Skeletal muscle satellite cell (primary cell): ENCODE results near the gene SP110.
A peak's percentile ranks its signal among the peaks of the same experiment; 100 is the strongest.
"Not testable (repeated sequence)": the region's sequence is repeated elsewhere in the genome, so short reads cannot be mapped to it uniquely, and the experiment has no call there.

Source experiments
- H3K27me3 ChIP-seq: 2 replicates; pipeline ENCODE4 v1.7.0; 2013; ENCODE audit warnings: low read length; ENCODE audit not compliant: control insufficient read depth, insufficient read depth
- H3K36me3 ChIP-seq: 2 replicates; pipeline ENCODE4 v1.7.0; 2013; ENCODE audit warnings: mild to moderate bottlenecking, control low read depth, low read length; ENCODE audit not compliant: insufficient read depth
- H3K4me1 ChIP-seq: 2 replicates; pipeline ENCODE4 v1.7.0; 2013; ENCODE audit warnings: low read length; ENCODE audit not compliant: control insufficient read depth, insufficient read depth
- H3K4me2 ChIP-seq: 2 replicates; pipeline ENCODE4 v1.7.0; 2013; ENCODE audit warnings: mild to moderate bottlenecking, low read length
- H3K4me3 ChIP-seq: 2 replicates; pipeline ENCODE4 v1.7.0; 2013; ENCODE audit warnings: low read length
- H3K9ac ChIP-seq: 2 replicates; pipeline ENCODE4 v1.7.0; 2013; ENCODE audit warnings: mild to moderate bottlenecking, low read depth, low read length, moderate library complexity
- H3K9me3 ChIP-seq: replicated peaks from 2 replicates; pipeline ENCODE4 v1.7.0; 2013; ENCODE audit warnings: mild to moderate bottlenecking, control low read depth, low read length

Gene SP110

DNA sequence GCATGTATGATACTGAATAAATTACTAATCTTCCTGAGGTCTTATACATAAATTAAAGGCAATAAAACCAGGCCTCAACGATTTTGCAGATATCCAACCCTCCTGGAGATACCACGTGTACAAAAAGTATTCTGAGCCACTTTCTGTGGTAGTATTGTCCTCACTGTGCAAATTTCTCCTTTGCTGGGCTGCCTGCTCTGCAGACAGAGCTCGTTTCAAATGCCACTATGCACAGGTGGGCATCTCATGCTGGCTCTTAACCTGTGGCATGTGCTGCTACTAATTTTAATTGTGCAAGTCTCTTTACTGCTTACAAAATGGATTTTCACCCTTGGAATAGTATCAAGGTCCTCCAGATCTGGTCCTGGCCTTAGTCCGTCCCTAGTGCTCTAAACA, 84.7 kb downstream of the SP110 start:
- H3K27me3 ChIP-seq: no peaks in the 10 kb centered on the region
- H3K9me3 ChIP-seq: peaks cover 8% of the 10 kb centered on the region
- peaks cover 14% of the 10 kb centered on the region for H3K4me1 ChIP-seq
- no peak overlapping the region for H3K9ac ChIP-seq
- H3K36me3 ChIP-seq: no peaks in the 10 kb centered on the region
- H3K4me3 ChIP-seq: no peak overlapping the region
- H3K4me2 ChIP-seq: no peak overlapping the region

DNA sequence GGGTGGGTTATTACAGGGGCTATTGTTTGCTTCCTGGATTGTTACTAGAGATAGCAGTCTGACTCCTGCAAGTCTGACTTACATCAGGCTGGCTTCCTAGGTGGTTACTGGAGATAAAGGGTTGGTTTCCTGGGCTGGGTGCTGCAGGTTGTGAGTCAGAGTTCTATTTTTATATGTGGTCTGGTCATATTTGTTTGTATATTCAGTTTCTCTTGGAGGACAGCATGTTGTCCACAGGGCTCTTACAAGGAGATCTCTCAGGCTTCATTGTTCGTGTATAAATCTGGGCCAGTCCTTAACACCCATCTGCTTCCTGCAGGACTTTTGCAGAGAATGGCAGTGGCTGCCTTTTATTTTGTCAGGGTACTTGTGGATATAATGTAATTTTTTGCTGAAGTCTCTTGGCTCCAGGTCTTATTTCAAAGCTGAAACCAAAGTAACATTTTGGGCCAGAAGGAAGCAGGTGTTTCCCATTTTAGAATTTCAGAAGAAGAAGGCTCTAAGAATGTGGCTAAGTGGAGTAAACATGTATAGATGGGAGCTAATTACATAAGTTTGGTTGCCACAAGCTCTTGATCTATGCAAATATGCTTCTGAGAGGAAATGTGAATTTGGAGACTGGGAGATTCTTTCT, 85.2 kb downstream of the SP110 start:
- H3K36me3 ChIP-seq: no peaks in the 10 kb centered on the region
- H3K4me3 ChIP-seq: no peak overlapping the region
- no peak overlapping the region for H3K9ac ChIP-seq
- no peaks in the 10 kb centered on the region for H3K27me3 ChIP-seq
- peaks cover 8% of the 10 kb centered on the region for H3K9me3 ChIP-seq
- H3K4me1 ChIP-seq: peaks cover 14% of the 10 kb centered on the region
- no peak overlapping the region for H3K4me2 ChIP-seq

DNA sequence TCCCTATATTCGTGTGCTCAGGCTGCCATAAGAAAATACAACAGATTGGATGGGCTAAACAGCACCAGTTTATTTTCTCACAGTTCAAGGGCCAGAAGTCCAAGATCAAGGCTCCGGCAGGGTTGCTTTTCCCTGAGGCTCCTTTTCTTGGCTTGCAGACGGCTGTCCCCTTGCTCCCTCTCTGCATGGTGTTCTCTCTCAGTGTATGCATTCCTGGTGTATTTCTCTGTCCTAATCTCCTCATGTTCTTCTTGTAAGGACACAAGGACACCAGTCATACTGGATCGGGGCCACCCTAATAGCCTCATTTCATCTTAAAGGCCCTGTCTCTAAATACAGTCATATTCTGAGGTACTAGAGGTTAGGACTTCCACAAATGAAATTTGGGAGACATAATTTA, 88.4 kb downstream of the SP110 start:
- Histone ChIP-seq H3K4me2 (no peak overlapping the region), H3K36me3 (no peaks in the 10 kb centered on the region), H3K9ac (no peak overlapping the region), H3K27me3 (peaks cover 5% of the 10 kb centered on the region), H3K4me1 (peaks cover 14% of the 10 kb centered on the region), H3K4me3 (no peak overlapping the region), H3K9me3 (peaks cover 8% of the 10 kb centered on the region)

DNA sequence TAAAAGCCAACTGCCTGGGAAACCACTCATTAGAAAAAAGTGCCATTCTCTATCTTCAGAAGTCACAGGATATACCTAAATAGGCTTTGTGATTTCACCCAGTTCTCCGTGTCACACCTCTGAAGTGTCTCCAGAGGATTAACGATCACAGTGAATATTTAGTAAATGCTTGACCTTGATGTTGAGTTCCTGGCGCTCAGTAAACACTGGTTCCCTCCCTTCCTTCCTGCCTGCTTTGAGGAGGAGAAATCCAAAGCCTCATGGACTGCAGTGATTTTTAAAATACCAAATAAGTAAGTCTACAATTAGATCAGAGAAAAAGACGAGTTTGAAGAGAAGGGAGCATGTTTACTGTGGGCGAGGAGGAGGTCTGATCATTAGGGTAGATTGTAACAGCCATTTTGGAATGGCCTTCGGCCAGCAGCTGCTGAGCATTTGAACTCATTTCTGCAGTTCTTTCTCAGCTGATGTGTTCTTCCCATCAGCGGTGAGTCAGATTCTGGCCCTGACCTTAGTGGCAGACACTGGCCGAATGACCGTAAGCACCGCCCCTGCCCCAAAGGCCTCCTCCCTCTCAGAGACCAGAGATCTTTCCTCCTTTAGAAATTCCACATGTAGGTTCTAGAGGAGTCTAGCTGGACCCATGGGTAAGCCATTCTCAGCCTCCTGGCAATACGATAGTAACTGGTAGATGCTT, 89.0 kb downstream of the SP110 start:
- Histone ChIP-seq H3K9ac (no peak overlapping the region), H3K4me3 (no peak overlapping the region), H3K4me2 (no peak overlapping the region), H3K9me3 (peaks cover 8% of the 10 kb centered on the region), H3K36me3 (no peaks in the 10 kb centered on the region), H3K4me1 (peaks cover 14% of the 10 kb centered on the region), H3K27me3 (peaks cover 5% of the 10 kb centered on the region)

DNA sequence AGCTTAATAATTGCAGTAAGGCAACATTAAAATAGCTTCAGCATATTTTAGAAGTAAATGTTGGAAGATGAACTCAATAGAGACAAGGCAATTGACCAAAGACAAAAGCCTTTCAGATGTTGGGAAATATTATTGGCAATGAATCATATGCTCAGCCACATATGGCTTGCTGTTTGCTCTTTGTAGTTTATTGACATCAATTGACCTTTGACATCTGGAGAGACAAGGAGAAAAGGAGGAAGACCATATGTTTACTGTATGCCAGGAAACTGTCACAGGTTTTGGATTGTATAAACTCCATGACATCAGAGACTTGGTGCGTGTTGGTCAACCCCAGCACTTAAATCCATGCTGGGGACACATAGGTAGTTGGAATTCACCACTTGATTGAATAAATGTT, 90.4 kb downstream of the SP110 start:
- peaks cover 8% of the 10 kb centered on the region for H3K9me3 ChIP-seq
- no peaks in the 10 kb centered on the region for H3K36me3 ChIP-seq
- no peak overlapping the region for H3K4me2 ChIP-seq
- peaks cover 5% of the 10 kb centered on the region for H3K27me3 ChIP-seq
- no peak overlapping the region for H3K9ac ChIP-seq
- H3K4me1 ChIP-seq: peaks cover 10% of the 10 kb centered on the region
- no peak overlapping the region for H3K4me3 ChIP-seq

DNA sequence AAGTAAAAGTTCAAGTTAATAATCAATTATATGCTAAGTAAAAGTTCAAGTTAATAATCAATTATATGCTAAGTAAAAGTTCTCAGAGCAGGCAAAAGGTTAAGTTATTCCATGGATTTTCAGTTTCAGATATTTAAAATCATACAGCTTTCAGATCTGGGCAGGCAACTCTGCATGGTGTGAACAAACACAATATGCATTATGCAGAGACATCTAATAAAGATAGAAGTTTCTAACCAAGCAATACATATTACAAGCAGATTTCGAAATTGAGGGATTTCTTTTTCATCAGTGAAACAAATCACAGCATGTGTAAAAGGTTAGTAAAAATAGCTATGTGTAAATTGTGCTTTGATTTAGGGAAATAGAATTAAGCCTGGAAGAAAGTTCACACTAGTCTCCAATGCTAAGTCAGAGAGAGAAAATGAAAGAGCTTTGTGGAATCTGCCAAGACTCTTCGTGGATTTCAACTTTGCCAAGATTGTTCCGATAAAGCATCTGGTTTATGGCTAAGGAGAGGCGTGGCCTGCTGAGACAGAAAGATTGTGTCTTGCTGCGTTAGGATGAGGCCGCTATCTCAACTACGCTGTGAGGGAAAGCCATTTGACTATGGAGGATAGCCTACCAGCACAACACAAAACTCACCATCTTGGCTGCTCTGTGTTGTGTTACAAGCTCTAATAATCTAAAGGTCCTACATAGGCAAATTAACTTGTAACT, 91.0 kb downstream of the SP110 start:
- peaks cover 4% of the 10 kb centered on the region for H3K9me3 ChIP-seq
- H3K36me3 ChIP-seq: no peaks in the 10 kb centered on the region
- no peak overlapping the region for H3K4me3 ChIP-seq
- H3K9ac ChIP-seq: no peak overlapping the region
- peaks cover 5% of the 10 kb centered on the region for H3K27me3 ChIP-seq
- peak overlapping the region; percentile 35 for H3K4me2 ChIP-seq
- H3K4me1 ChIP-seq: peaks cover 7% of the 10 kb centered on the region

DNA sequence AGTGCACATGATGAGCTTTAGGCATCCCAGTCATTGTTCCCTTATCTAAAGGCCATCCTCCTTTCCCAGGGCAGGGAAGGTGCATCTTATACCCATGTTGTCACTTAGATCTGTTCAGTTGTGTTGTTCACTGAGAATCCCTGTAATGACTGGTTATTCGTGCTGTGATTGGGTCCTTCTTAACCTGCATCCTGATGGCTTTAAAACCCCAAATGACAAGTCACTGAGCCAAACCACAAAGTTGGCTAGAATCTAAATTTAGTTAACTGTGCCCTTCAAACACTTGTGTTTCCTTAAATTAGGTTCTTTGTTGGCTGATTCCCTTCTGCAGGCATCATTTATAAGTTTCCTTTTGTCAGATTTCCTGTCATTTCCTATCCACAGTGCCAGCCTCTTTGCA, 92.6 kb downstream of the SP110 start:
- H3K4me2 ChIP-seq: no peak overlapping the region
- no peaks in the 10 kb centered on the region for H3K36me3 ChIP-seq
- peaks cover 7% of the 10 kb centered on the region for H3K4me1 ChIP-seq
- H3K9ac ChIP-seq: no peak overlapping the region
- no peaks in the 10 kb centered on the region for H3K9me3 ChIP-seq
- H3K27me3 ChIP-seq: peaks cover 5% of the 10 kb centered on the region
- H3K4me3 ChIP-seq: no peak overlapping the region

DNA sequence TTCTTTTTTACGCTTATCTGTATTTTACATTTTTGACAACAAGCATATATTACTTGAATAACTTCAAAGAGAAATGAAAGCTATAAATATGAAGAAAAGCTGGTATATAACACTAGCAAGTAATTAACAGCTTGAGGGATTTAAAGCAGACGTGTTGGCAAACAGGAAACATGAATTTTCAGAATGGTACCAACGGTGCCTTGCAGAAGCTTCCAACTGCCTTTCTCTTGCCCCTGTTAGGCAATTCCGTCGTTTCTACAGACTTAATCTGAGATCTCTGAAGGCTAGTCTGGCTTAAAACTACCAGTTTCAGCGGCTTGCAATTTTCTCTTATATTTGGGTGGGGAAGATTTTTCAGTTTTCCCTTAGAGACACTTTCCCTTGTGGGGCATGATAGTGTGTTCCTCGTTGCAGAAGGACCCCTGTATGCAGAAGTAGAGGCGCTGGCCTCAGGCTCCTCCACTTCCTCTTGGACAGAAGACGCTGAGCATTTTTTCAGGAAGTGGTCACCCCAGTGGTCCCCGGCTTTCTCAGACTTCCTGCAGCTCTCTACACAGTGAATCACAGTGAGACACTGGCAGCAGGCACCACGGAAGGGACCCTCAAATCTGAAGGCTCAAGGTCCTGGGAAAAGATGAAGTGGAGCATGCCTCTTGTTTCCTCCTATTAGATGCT, 94.9 kb downstream of the SP110 start:
- no peak overlapping the region for H3K4me3 ChIP-seq
- no peak overlapping the region for H3K9ac ChIP-seq
- no peaks in the 10 kb centered on the region for H3K4me1 ChIP-seq
- peaks cover 5% of the 10 kb centered on the region for H3K27me3 ChIP-seq
- H3K9me3 ChIP-seq: no peaks in the 10 kb centered on the region
- no peaks in the 10 kb centered on the region for H3K36me3 ChIP-seq
- H3K4me2 ChIP-seq: no peak overlapping the region

DNA sequence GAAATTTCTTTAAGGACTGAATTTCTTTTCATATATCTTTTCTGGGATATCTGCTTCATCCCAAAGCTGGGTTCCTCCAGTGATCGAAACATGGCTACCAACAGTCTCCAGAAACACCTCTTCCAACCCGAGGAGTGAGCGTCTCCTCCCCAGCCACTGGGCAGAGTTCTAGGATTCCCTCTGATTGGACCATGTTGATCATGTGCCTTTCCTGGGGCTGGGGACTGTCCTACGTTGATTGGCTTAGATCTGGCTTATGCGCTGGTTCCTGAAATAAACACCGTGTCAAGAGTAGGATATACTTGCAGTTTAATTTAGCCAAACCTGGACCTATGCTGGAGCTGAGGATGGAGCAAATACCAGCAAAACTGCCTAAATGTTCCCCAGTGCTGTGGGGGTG, 95.5 kb downstream of the SP110 start:
- Histone ChIP-seq H3K9me3 (no peaks in the 10 kb centered on the region), H3K4me3 (no peak overlapping the region), H3K36me3 (no peaks in the 10 kb centered on the region), H3K4me2 (no peak overlapping the region), H3K4me1 (no peaks in the 10 kb centered on the region), H3K9ac (no peak overlapping the region), H3K27me3 (peaks cover 5% of the 10 kb centered on the region)

DNA sequence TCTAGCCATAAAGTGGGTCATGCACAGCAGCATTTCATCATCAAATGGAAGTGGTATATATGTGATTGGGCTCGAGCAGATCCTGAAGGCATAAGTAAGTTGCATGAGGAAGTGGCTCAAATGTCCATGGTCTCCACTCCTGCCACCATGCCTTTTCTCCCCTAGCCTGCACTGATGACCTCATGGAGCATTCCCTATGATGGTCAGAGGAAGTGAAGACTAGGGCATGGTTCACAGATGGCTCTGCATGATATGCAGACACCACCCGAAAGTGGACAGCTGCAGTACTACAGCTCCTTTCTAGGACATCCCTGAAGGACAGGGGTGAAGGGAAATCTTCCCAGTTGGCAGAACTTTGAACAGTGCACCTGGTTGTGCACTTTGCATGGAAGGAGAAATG, 99.4 kb downstream of the SP110 start:
- H3K9ac ChIP-seq, H3K36me3 ChIP-seq, H3K4me2 ChIP-seq, H3K4me3 ChIP-seq, H3K27me3 ChIP-seq, H3K4me1 ChIP-seq, H3K9me3 ChIP-seq: not testable (repeated sequence)

DNA sequence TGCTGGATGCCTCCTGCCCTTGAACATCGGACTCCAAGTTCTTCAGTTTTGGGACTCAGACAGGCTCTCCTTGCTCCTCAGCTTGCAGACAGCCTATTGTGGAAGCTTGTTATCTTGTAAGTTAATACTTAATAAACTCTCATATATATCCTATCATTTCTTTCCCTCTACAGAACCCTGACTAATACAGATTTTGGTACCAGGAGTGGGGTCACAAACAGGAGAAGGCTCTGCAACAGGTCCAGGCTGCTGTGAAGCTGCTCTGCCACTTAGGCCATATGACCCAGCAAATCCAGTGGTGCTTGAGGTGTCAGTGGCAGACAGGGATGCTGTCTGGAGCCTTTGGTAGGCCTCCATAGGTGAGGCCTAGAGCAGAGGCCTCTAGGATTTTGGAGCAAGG, 100.0 kb downstream of the SP110 start:
- H3K9ac ChIP-seq, H3K9me3 ChIP-seq, H3K27me3 ChIP-seq, H3K4me2 ChIP-seq, H3K4me3 ChIP-seq, H3K36me3 ChIP-seq, H3K4me1 ChIP-seq: not testable (repeated sequence)
